Measurements from ENCODE around the gene SMOC1. TPM values are rescaled to one million over a fixed set of nuclear protein-coding genes. Genes with fewer than 3 reads are reported as not detected.

Gene SMOC1
- total RNA-seq, 1 experiment from 2014 or later, result 0.46 TPM

DNA sequence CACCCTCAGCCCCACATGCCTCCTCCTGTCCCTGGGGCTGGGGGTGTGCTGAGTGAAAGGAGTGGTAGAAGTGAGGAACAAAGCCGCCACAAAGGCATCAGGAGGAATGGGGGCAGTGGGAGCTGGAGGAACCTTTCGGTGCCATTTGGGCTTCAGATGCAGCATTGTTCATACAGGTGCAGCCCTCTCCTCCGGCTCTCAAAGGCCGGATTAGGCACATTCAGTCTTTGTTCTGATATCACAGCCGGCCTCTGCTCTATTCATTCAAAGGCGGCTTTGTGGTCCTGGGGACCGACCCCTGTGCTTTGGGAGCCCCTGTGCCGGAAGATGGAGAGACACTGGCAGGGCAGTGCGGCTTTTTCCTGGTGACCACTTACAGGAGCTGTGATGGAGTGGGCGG lies 53.2 kb downstream of the SMOC1 start:
- DNase-seq (ENCODE audit: low read depth, low spot score) (no peak), ATAC-seq (no peak)
- ChIA-PET POLR2A (no interaction called here), CTCF (no interaction called here)
- TF ChIP-seq POLR2AphosphoS5 (IDR thresholded peaks at IDR 0.05; ENCODE audit: low read depth, low read length) (no peak), SIN3A (IDR thresholded peaks at IDR 0.05; ENCODE audit: borderline replicate concordance, insufficient read depth, low read depth, low read length) (no peak), TCF7L2 (IDR thresholded peaks at IDR 0.05; ENCODE audit: low read depth, low read length) (no peak)
- TF ChIP-seq, protein P1, sequence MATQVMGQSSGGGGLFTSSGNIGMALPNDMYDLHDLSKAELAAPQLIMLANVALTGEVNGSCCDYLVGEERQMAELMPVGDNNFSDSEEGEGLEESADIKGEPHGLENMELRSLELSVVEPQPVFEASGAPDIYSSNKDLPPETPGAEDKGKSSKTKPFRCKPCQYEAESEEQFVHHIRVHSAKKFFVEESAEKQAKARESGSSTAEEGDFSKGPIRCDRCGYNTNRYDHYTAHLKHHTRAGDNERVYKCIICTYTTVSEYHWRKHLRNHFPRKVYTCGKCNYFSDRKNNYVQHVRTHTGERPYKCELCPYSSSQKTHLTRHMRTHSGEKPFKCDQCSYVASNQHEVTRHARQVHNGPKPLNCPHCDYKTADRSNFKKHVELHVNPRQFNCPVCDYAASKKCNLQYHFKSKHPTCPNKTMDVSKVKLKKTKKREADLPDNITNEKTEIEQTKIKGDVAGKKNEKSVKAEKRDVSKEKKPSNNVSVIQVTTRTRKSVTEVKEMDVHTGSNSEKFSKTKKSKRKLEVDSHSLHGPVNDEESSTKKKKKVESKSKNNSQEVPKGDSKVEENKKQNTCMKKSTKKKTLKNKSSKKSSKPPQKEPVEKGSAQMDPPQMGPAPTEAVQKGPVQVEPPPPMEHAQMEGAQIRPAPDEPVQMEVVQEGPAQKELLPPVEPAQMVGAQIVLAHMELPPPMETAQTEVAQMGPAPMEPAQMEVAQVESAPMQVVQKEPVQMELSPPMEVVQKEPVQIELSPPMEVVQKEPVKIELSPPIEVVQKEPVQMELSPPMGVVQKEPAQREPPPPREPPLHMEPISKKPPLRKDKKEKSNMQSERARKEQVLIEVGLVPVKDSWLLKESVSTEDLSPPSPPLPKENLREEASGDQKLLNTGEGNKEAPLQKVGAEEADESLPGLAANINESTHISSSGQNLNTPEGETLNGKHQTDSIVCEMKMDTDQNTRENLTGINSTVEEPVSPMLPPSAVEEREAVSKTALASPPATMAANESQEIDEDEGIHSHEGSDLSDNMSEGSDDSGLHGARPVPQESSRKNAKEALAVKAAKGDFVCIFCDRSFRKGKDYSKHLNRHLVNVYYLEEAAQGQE (IDR thresholded peaks at IDR 0.05; ENCODE audit: insufficient read depth in 1 of 2, low read depth in 2 of 2, low read length in 1 of 2), result no peak
- TF ChIP-seq, protein P2, sequence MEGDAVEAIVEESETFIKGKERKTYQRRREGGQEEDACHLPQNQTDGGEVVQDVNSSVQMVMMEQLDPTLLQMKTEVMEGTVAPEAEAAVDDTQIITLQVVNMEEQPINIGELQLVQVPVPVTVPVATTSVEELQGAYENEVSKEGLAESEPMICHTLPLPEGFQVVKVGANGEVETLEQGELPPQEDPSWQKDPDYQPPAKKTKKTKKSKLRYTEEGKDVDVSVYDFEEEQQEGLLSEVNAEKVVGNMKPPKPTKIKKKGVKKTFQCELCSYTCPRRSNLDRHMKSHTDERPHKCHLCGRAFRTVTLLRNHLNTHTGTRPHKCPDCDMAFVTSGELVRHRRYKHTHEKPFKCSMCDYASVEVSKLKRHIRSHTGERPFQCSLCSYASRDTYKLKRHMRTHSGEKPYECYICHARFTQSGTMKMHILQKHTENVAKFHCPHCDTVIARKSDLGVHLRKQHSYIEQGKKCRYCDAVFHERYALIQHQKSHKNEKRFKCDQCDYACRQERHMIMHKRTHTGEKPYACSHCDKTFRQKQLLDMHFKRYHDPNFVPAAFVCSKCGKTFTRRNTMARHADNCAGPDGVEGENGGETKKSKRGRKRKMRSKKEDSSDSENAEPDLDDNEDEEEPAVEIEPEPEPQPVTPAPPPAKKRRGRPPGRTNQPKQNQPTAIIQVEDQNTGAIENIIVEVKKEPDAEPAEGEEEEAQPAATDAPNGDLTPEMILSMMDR (IDR thresholded peaks at IDR 0.05), result no peak
- H3K9me3 ChIP-seq (ENCODE audit: control insufficient read depth, insufficient read depth, low read depth, low read length), result no peaks in the 10 kb centered on the region
- in situ Hi-C loops (cut with HindIII; ENCODE audit: low pct_unique_long_range_greater_than_20kb, low sequenced_read_pairs), result no loop called here
- no peak overlapping the region for H3K27ac ChIP-seq (ENCODE audit: low read length)
- no peaks in the 10 kb centered on the region for H3K4me1 ChIP-seq (ENCODE audit: control insufficient read depth, insufficient read depth, low read length)
- H3K36me3 ChIP-seq (ENCODE audit: control insufficient read depth, insufficient read depth, low read length), result no peaks in the 10 kb centered on the region
- H3K27me3 ChIP-seq (ENCODE audit: control insufficient read depth, insufficient read depth, low read length), result peaks cover 8% of the 10 kb centered on the region; the same call in 1 of the 2 replicates
- no TSS peak for BruUV-seq (replicated peaks)
- intact Hi-C loops (cut with micrococcal nuclease; ENCODE audit: unreplicated experiment), result no loop called here
- no peak overlapping the region for H3K4me3 ChIP-seq (ENCODE audit: low read depth in 2 of 2, low read length in 2 of 2)

DNA sequence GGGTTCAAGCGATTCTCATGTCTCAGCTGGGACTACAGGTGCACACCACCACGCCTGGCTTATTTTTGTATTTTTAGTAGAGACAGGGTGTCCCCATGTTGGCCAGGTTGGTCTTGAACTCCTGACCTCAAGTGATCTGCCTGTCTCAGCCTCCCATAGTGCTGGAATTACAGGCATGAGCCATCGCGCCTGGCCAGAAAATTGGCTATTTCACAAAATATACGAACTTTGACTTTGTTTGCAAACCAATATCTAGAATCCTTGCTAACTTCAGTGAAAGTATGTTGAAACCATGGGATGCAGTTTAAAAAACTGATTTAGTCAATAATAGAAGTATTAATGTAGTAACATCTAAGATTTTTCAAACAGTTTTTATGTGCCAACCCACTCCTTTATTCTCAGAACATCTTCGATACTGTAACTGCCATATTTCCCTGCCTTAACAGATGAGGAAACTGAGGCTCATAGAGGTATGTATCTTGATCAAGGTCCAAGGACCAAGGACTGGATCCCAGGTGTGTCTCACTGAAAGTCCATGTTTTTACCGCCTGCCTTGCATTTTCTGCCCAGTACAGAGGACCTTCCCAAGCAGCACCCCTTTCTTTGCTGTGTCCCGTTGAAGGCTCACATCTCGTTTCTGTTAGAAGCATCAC lies 54.5 kb downstream of the SMOC1 start:
- H3K4me3 ChIP-seq (ENCODE audit: low read depth in 2 of 2, low read length in 2 of 2), result no peak overlapping the region
- no peak overlapping the region for H3K27ac ChIP-seq (ENCODE audit: low read length)
- no peaks in the 10 kb centered on the region for H3K4me1 ChIP-seq (ENCODE audit: control insufficient read depth, insufficient read depth, low read length)
- peaks cover 10% of the 10 kb centered on the region; the same call in 1 of the 2 replicates for H3K27me3 ChIP-seq (ENCODE audit: control insufficient read depth, insufficient read depth, low read length)
- no peak for TF ChIP-seq TCF7L2 (IDR thresholded peaks at IDR 0.05; ENCODE audit: low read depth, low read length)
- TF ChIP-seq POLR2AphosphoS5 (IDR thresholded peaks at IDR 0.05; ENCODE audit: low read depth, low read length), result no peak
- TF ChIP-seq, protein P2 (IDR thresholded peaks at IDR 0.05), result no peak
- TF ChIP-seq, protein P1 (IDR thresholded peaks at IDR 0.05; ENCODE audit: insufficient read depth in 1 of 2, low read depth in 2 of 2, low read length in 1 of 2), result no peak
- TF ChIP-seq SIN3A (IDR thresholded peaks at IDR 0.05; ENCODE audit: borderline replicate concordance, insufficient read depth, low read depth, low read length), result no peak
- H3K36me3 ChIP-seq (ENCODE audit: control insufficient read depth, insufficient read depth, low read length), result no peaks in the 10 kb centered on the region
- H3K9me3 ChIP-seq (ENCODE audit: control insufficient read depth, insufficient read depth, low read depth, low read length), result no peaks in the 10 kb centered on the region
- DNase-seq (ENCODE audit: low read depth, low spot score), result no peak
- ChIA-PET CTCF (no interaction called here), POLR2A (no interaction called here)
- ATAC-seq, result no peak
- intact Hi-C loops (cut with micrococcal nuclease; ENCODE audit: unreplicated experiment), result no loop called here
- no TSS peak for BruUV-seq (replicated peaks)
- in situ Hi-C loops (cut with HindIII; ENCODE audit: low pct_unique_long_range_greater_than_20kb, low sequenced_read_pairs), result no loop called here

Data from Panc1 (cell line).